SK-N-MC (cell line): ENCODE measurements around the gene ZNF222.

Experiments
- DNase-seq: peaks from one replicate; pipeline ENCODE4 v3.0.0-alpha.2; 2011; ENCODE audit warnings: low read depth, low spot score
- H3K27ac ChIP-seq: fragments of 200-600 bp; sonication (generic); 2 replicates; pipeline ENCODE4 v1.5.1; 2016; ENCODE audit warnings: mixed run types
- H3K36me3 ChIP-seq: fragments of 200-600 bp; sonication (generic); 2 replicates; pipeline ENCODE4 v1.6.1; 2017; ENCODE audit warnings: antibody characterized with exemption, low read length, mixed read lengths; ENCODE audit not compliant: insufficient read depth
- H3K4me3 ChIP-seq: fragments of 200-600 bp; sonication (generic); 2 replicates; pipeline ENCODE4 v1.5.1; 2016
- H3K9ac ChIP-seq: fragments of 200-600 bp; sonication (generic); 2 replicates; pipeline ENCODE4 v1.8.0; 2017; ENCODE audit warnings: mixed run types, mixed read lengths; ENCODE audit not compliant: insufficient read length
- H3K9me3 ChIP-seq: fragments of 200-600 bp; sonication (generic); 2 replicates; pipeline ENCODE4 v1.6.1; 2017; ENCODE audit warnings: low read depth, mild to moderate bottlenecking, antibody characterized with exemption, low read length, moderate library complexity, mixed read lengths
- EZH2 ChIP-seq: fragments of 200-600 bp; sonication (generic); IDR thresholded peaks from one replicate; pipeline ENCODE4 v1.6.1; 2017; ENCODE audit warnings: antibody characterized with exemption
- FOXP2 ChIP-seq: optimal IDR thresholded peaks from 2 replicates; pipeline ENCODE3; 2011; ENCODE audit warnings: mild to moderate bottlenecking, moderate library complexity; ENCODE audit not compliant: insufficient read depth; ENCODE audit errors: extremely low read length, control extremely low read depth
- POLR2AphosphoS5 ChIP-seq: IDR thresholded peaks from 2 replicates; pipeline ENCODE4 v1.6.1; 2012; ENCODE audit warnings: mild to moderate bottlenecking, low read depth, low read length, borderline replicate concordance

The ZNF222 gene

GRCh38 chr19:44002566-44003460, 22.4 kb upstream of the ZNF222 start, which contains the start of gene ZNF230:
ZNF230 (plus strand) TSS chr19:44002957; CDS start chr19:44007079, 4,122 bp downstream.
- Histone ChIP-seq H3K4me3 (peak within 1 kb of the TSS; percentile 83), H3K27ac (no peak within 1 kb of the TSS)

DNA sequence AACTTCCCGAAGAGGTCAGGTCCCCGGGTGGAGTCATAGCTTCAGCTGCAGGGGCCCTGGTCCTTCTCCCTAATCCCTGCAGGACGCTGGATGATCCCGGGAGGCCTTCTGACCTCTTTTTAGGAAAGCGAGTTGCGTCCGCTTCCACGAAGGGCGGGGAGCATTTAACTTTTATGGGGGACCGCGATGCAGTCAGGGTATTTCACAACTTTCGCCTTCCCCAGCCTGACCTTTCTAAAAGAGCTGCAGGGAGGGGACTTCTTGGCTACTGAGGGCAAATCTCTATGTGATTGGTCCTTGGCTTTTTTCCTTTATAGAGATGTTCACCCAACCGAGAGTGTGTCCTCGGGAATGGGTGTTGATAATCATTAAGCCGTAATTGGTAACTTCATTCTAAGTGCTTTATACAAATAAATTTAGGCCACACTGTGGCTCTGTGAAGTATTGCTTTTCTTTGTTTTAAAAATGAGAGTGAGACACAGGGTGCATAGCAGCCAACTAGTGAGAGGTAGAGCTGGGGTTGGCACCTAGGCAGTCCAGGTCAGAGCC, 21.6 kb upstream of the ZNF222 start:
- peak overlapping the region; percentile 83 for H3K4me3 ChIP-seq
- peak overlapping the region; percentile 68 for H3K9ac ChIP-seq
- no peak for DNase-seq
- peaks cover 26% of the 10 kb centered on the region for H3K36me3 ChIP-seq
- H3K9me3 ChIP-seq = no peaks in the 10 kb centered on the region
- no peak overlapping the region for H3K27ac ChIP-seq
- no peak for TF ChIP-seq POLR2AphosphoS5
- TF ChIP-seq EZH2 = no peak
- TF ChIP-seq FOXP2 = no peak

More at GRCh38 chr19:44002566-44003460, 22.4 kb upstream of the ZNF222 start, which contains the start of gene ZNF230:
- Histone ChIP-seq H3K36me3 (peaks cover 19% of the 10 kb centered on the region), H3K9ac (peak within 1 kb of the TSS; percentile 78), H3K9me3 (no peaks in the 10 kb centered on the region)
- TF ChIP-seq POLR2AphosphoS5 (peak; percentile 82), EZH2 (no peak), FOXP2 (peak; percentile 33)
- DNase-seq = peak; percentile 76

GRCh38 chr19:44005973-44006372, 19.2 kb upstream of the ZNF222 start:
- Histone ChIP-seq H3K4me3 (no peak overlapping the region), H3K9me3 (peaks cover 11% of the 10 kb centered on the region), H3K36me3 (peaks cover 50% of the 10 kb centered on the region), H3K9ac (no peak overlapping the region), H3K27ac (no peak overlapping the region)
- TF ChIP-seq POLR2AphosphoS5 (no peak), FOXP2 (no peak), EZH2 (no peak)
- no peak for DNase-seq

DNA sequence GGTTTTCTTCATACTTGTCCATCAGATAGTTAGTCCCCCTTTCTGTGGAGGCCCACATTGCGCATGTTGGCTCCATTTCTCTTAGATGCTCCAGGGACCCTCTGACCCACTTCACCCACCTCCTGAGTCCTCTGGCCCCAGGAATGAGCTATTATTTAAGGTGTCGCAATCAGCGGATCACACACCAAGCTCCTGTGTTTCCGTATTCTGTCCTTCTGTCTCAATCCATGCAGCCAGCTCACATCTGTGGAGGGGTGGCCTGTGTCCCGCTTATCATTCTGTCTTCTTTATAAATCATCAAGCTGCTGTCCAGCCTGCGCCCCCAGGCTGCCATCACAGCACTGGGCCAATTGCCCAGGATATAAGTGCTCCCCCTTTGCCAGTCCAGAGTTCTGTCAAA, 17.7 kb upstream of the ZNF222 start:
- Histone ChIP-seq H3K27ac (no peak overlapping the region), H3K9ac (no peak overlapping the region), H3K36me3 (peaks cover 65% of the 10 kb centered on the region), H3K9me3 (peaks cover 15% of the 10 kb centered on the region), H3K4me3 (no peak overlapping the region)
- DNase-seq = no peak
- no peak for TF ChIP-seq EZH2
- no peak for TF ChIP-seq POLR2AphosphoS5
- no peak for TF ChIP-seq FOXP2

DNA sequence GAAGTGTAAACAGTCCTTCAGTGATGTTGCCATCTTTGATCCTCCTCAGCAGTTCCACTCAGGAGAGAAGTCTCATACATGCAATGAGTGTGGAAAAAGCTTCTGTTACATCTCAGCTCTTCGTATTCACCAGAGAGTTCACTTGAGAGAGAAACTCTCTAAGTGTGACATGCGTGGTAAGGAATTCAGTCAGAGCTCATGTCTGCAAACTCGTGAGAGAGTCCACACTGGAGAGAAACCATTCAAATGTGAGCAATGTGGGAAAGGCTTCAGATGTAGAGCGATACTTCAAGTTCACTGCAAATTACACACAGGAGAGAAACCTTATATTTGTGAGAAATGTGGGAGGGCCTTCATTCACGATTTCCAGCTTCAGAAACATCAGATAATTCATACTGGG, 14.7 kb upstream of the ZNF222 start:
- Histone ChIP-seq H3K4me3 (no peak overlapping the region), H3K36me3 (peaks cover 65% of the 10 kb centered on the region), H3K9ac (no peak overlapping the region), H3K27ac (no peak overlapping the region), H3K9me3 (peaks cover 15% of the 10 kb centered on the region)
- DNase-seq = no peak
- no peak for TF ChIP-seq POLR2AphosphoS5
- TF ChIP-seq EZH2 = no peak
- TF ChIP-seq FOXP2 = no peak

DNA sequence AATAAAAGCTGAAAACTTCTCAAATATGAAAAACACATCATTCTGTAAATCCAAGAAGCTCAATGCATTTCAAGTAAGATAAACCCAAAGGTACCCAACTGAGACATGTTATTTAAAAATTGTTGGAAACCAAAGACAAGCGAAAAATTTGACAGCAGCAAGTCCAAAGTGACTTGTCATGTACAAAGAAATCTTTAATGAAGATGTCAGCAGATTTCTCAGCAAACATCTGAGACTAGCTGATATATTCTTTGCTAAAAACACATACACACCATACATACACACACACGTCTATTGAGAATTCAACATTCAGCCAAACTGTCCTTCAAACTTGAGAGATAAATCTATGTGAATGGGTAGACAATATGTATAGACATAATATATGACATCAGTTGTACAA, 5.7 kb upstream of the ZNF222 start:
- no peak overlapping the region for H3K4me3 ChIP-seq
- no peak overlapping the region for H3K27ac ChIP-seq
- H3K9me3 ChIP-seq = no peaks in the 10 kb centered on the region; the same call in 1 of the 2 replicates
- no peaks in the 10 kb centered on the region for H3K36me3 ChIP-seq
- no peak overlapping the region for H3K9ac ChIP-seq
- no peak for TF ChIP-seq FOXP2
- TF ChIP-seq EZH2 = no peak
- TF ChIP-seq POLR2AphosphoS5 = no peak
- no peak for DNase-seq

DNA sequence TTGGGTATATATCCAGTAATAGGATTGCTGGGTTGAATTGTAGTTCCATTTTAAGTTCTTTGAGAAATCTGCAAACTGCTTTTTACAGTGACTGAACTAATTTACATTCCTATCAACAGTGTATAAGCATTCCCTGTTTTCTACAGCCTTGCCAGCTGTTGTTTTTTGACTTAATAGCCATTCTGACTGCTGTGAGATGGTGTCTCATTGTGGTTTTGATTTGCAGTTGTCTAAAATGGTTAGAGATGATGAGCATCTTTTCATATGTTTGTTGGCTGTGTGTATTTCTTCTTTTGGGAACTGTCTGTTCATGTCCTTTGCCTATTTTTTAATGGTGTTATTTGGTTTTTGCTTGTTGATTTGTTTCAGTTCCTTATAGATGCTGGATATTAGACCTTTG, 4.0 kb upstream of the ZNF222 start:
- Histone ChIP-seq H3K27ac (no peak overlapping the region), H3K9ac (no peak overlapping the region), H3K36me3 (no peaks in the 10 kb centered on the region), H3K4me3 (no peak overlapping the region), H3K9me3 (no peaks in the 10 kb centered on the region; the same call in 1 of the 2 replicates)
- no peak for DNase-seq
- TF ChIP-seq FOXP2 = no peak
- TF ChIP-seq EZH2 = no peak
- no peak for TF ChIP-seq POLR2AphosphoS5

DNA sequence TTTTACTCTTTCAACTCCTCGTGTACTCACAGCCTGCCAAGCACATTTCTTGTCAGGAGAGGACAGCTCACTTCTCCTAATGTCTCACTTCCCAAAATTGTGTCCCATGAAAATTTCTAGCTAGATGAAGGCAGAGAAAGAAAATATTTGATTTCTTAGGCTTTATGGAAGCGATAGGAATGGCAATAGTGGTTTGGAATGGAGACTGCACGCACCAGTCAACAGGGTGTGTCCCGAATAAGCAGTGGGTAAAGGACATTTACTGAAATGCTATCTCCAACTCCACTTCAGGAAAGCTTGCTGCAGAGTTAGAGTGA, 321 bp upstream of the ZNF222 start:
- H3K9me3 ChIP-seq = no peaks in the 10 kb centered on the region; the same call in 1 of the 2 replicates
- no peak for DNase-seq
- H3K27ac ChIP-seq = peak overlapping the region; percentile 57
- TF ChIP-seq FOXP2 (no peak), EZH2 (no peak), POLR2AphosphoS5 (no peak)
- H3K36me3 ChIP-seq = peaks cover 33% of the 10 kb centered on the region
- H3K4me3 ChIP-seq = peak overlapping the region; percentile 94
- H3K9ac ChIP-seq = peak overlapping the region; percentile 94
